GM18951 (cell line): Measurements from ENCODE around the gene ASIC3.

Experiments
- POLR2A ChIP-seq: IDR thresholded peaks from 4 replicates; pipeline ENCODE4 v1.6.1; 2011; ENCODE audit warnings: mild to moderate bottlenecking; ENCODE audit not compliant: insufficient read length, insufficient read depth; ENCODE audit errors: extremely low read depth
- in situ Hi-C: fragments of 300-500 bp; cut with MboI; formaldehyde crosslinking; loops from one replicate; pipeline ENCODE4 v1.12.0; 2022; ENCODE audit warnings: low sequenced_read_pairs, mixed read lengths, inconsistent platforms; ENCODE audit not compliant: unreplicated experiment

The ASIC3 gene

GRCh38 chr7:151079199-151079910 is 31.0 kb downstream of the ASIC3 start:
- in situ Hi-C loops: no loop called here
- TF ChIP-seq POLR2A: no peak

- no peak for TF ChIP-seq POLR2A
- in situ Hi-C loops: no loop called here
Measured at GRCh38 chr7:151080067-151080521, 31.8 kb downstream of the ASIC3 start.

- peak; percentile 85 for TF ChIP-seq POLR2A
- in situ Hi-C loops: no loop called here
Measured at GRCh38 chr7:151080522-151081169, 32.3 kb downstream of the ASIC3 start, which contains the start of gene FASTK. Gene FASTK, minus strand, starts transcription at chr7:151080809. Its CDS starts 43 bp downstream, at chr7:151080766.

- TF ChIP-seq POLR2A: no peak
- in situ Hi-C loops: no loop called here
Measured at GRCh38 chr7:151081170-151082101, 33.1 kb downstream of the ASIC3 start.

- in situ Hi-C loops: no loop called here
- TF ChIP-seq POLR2A: no peak
Measured at GRCh38 chr7:151082141-151083070, 34.1 kb downstream of the ASIC3 start.

- in situ Hi-C loops: no loop called here
- peak; percentile 75 for TF ChIP-seq POLR2A
Measured at GRCh38 chr7:151083071-151083823, 34.9 kb downstream of the ASIC3 start, which contains the start of gene TMUB1. Gene TMUB1, minus strand, starts transcription at chr7:151083493. Its CDS starts 930 bp downstream, at chr7:151082563.

GRCh38 chr7:151083824-151084160 is 35.5 kb downstream of the ASIC3 start:
- in situ Hi-C loops: no loop called here
- no peak for TF ChIP-seq POLR2A

- in situ Hi-C loops: no loop called here
- TF ChIP-seq POLR2A: no peak
Measured at GRCh38 chr7:151085329-151085690, 37.0 kb downstream of the ASIC3 start.

GRCh38 chr7:151085691-151086620 is 37.6 kb downstream of the ASIC3 start, which contains the start of gene AGAP3:
Gene AGAP3, plus strand, starts transcription at chr7:151086475. Its CDS starts 267 bp downstream, at chr7:151086742.
- in situ Hi-C loops: no loop called here
- TF ChIP-seq POLR2A: peak; percentile 81

- in situ Hi-C loops: no loop called here
- TF ChIP-seq POLR2A: no peak
Measured at GRCh38 chr7:151086802-151087244, 38.5 kb downstream of the ASIC3 start.
